ENCODE results near the gene KCTD15.
A peak's percentile ranks its signal among the peaks of the same experiment; 100 is the strongest.
"Not testable (repeated sequence)": the region's sequence is repeated elsewhere in the genome, so short reads cannot be mapped to it uniquely, and the experiment has no call there.

Gene KCTD15

GRCh38 chr19:33813391-33814101, 16.9 kb downstream of the KCTD15 start:
- no peak for DNase-seq (ENCODE audit: low read depth in 3 of 3)

- DNase-seq (ENCODE audit: low read depth in 3 of 3), result no peak
These were observed 17.8 kb downstream of the KCTD15 start for GRCh38 chr19:33814181-33815165.

GRCh38 chr19:33815380-33816340, 19.0 kb downstream of the KCTD15 start:
- no peak for DNase-seq (ENCODE audit: low read depth in 3 of 3)

GRCh38 chr19:33818411-33818810, 21.7 kb downstream of the KCTD15 start:
- DNase-seq (ENCODE audit: low read depth in 3 of 3), result no peak

GRCh38 chr19:33819078-33819477, 22.4 kb downstream of the KCTD15 start:
- not testable (repeated sequence) for DNase-seq (ENCODE audit: low read depth in 3 of 3)

GRCh38 chr19:33819506-33819879, 22.8 kb downstream of the KCTD15 start:
- DNase-seq (ENCODE audit: low read depth in 3 of 3), result no peak

GRCh38 chr19:33819880-33820781, 23.5 kb downstream of the KCTD15 start:
- DNase-seq (ENCODE audit: low read depth in 3 of 3), result peak in 2 of 3 experiments; percentile 13 to 25

GRCh38 chr19:33821871-33822270, 25.2 kb downstream of the KCTD15 start:
- no peak for DNase-seq (ENCODE audit: low read depth in 3 of 3)

GRCh38 chr19:33823341-33823740, 26.7 kb downstream of the KCTD15 start:
- DNase-seq (ENCODE audit: low read depth in 3 of 3), result no peak

- DNase-seq (ENCODE audit: low read depth in 3 of 3), result no peak
These were observed 28.9 kb downstream of the KCTD15 start for GRCh38 chr19:33825556-33825955.

- DNase-seq (ENCODE audit: low read depth in 3 of 3), result no peak
These were observed 29.9 kb downstream of the KCTD15 start for GRCh38 chr19:33826521-33826920.

GRCh38 chr19:33828266-33829075, 31.8 kb downstream of the KCTD15 start:
- no peak for DNase-seq (ENCODE audit: low read depth in 3 of 3)

- DNase-seq (ENCODE audit: low read depth in 3 of 3), result no peak
These were observed 33.6 kb downstream of the KCTD15 start for GRCh38 chr19:33830264-33830663.

- DNase-seq (ENCODE audit: low read depth in 3 of 3), result no peak
These were observed 35.2 kb downstream of the KCTD15 start for GRCh38 chr19:33831825-33832224.

GRCh38 chr19:33832633-33833032, 36.0 kb downstream of the KCTD15 start:
- DNase-seq (ENCODE audit: low read depth in 3 of 3), result no peak

- no peak for DNase-seq (ENCODE audit: low read depth in 3 of 3)
These were observed 43.7 kb downstream of the KCTD15 start for GRCh38 chr19:33840382-33840781.

GRCh38 chr19:33840783-33841182, 44.1 kb downstream of the KCTD15 start:
- DNase-seq (ENCODE audit: low read depth in 3 of 3), result no peak

- no peak for DNase-seq (ENCODE audit: low read depth in 3 of 3)
These were observed 45.0 kb downstream of the KCTD15 start for GRCh38 chr19:33841685-33842084.

- DNase-seq (ENCODE audit: low read depth in 3 of 3), result no peak
These were observed 47.8 kb downstream of the KCTD15 start for GRCh38 chr19:33844478-33844877.

- no peak for DNase-seq (ENCODE audit: low read depth in 3 of 3)
These were observed 48.8 kb downstream of the KCTD15 start for GRCh38 chr19:33845498-33845897.
